HEK293 (cell line): ENCODE data around the gene PREB.

ENCODE experiments used
- CTCF ChIA-PET: fragments of 350-600 bp; formaldehyde crosslinking; extraction: SDS; loops from one replicate; lab custom pipeline; 2021; ENCODE audit warnings: antibody characterized with exemption; lab: Yijun Ruan, JAX
- POLR2A ChIA-PET: fragments of 300-600 bp; formaldehyde crosslinking; extraction: SDS; loops from one replicate; lab custom pipeline; 2020; ENCODE audit warnings: antibody characterized with exemption, inconsistent platforms; lab: Yijun Ruan, JAX
- H3K27ac ChIP-seq: fragments of 200-500 bp; sonication (Bioruptor generic); 2 replicates; pipeline ENCODE4 v1.5.1; 2014; ENCODE audit warnings: low read depth, low read length, control low read depth, inconsistent platforms; ENCODE audit errors: extremely low read depth
- H3K36me3 ChIP-seq, 2 experiments: fragments of 200-500 bp in 1 of 2; sonication (Bioruptor generic) in 1 of 2; 1 replicate in 1 of 2; 2 replicates in 1 of 2; pipeline ENCODE4 v1.5.1; 2014 to 2017; ENCODE audit warnings: inconsistent platforms in 2 of 2, low read length in 2 of 2; ENCODE audit not compliant: control insufficient read depth in 2 of 2, insufficient read depth in 1 of 2
- H3K4me1 ChIP-seq: fragments of 200-500 bp; sonication (Bioruptor generic); 2 replicates; pipeline ENCODE4 v1.5.1; 2014; ENCODE audit warnings: mild to moderate bottlenecking, low read length, inconsistent platforms; ENCODE audit not compliant: control insufficient read depth, insufficient read depth
- H3K4me3 ChIP-seq: 2 replicates; pipeline ENCODE4 v1.5.1; 2011; ENCODE audit warnings: low read depth, mild to moderate bottlenecking, control low read depth, low read length, moderate library complexity
- H3K9me3 ChIP-seq: fragments of 200-500 bp; sonication (Bioruptor generic); 2 replicates; pipeline ENCODE4 v1.5.1; 2014; ENCODE audit warnings: low read depth, low read length, inconsistent platforms; ENCODE audit not compliant: control insufficient read depth, insufficient read depth
- EGR2 ChIP-seq: fragments of 450-650 bp; formaldehyde crosslinking; IDR thresholded peaks from 2 replicates; pipeline ENCODE4 v1.5.1; 2016; ENCODE audit warnings: low read depth, missing biosample characterization, missing genetic modification characterization
- HOXA7 ChIP-seq: sonication (generic); formaldehyde crosslinking; IDR thresholded peaks from 2 replicates; pipeline ENCODE4 v1.8.1; 2022; ENCODE audit warnings: missing genetic modification reagents, borderline replicate concordance
- OSR2 ChIP-seq: fragments of 450-650 bp; formaldehyde crosslinking; IDR thresholded peaks from 2 replicates; pipeline ENCODE4 v1.5.1; 2016; ENCODE audit warnings: missing biosample characterization, missing genetic modification characterization
- RBAK ChIP-seq: fragments of 450-650 bp; formaldehyde crosslinking; IDR thresholded peaks from 2 replicates; pipeline ENCODE4 v1.5.1; 2016; ENCODE audit warnings: missing biosample characterization, missing genetic modification characterization
- TSHZ1 ChIP-seq: fragments of 450-650 bp; formaldehyde crosslinking; IDR thresholded peaks from 2 replicates; pipeline ENCODE4 v1.5.1; 2016; ENCODE audit warnings: missing biosample characterization, missing genetic modification characterization, borderline replicate concordance
- ZFHX2 ChIP-seq: fragments of 450-650 bp; formaldehyde crosslinking; conservative IDR thresholded peaks from 2 replicates; pipeline ENCODE4 v1.5.1; 2016; ENCODE audit warnings: missing biosample characterization, missing genetic modification characterization
- ZFP41 ChIP-seq: fragments of 450-650 bp; formaldehyde crosslinking; IDR thresholded peaks from 2 replicates; pipeline ENCODE4 v1.5.1; 2016; ENCODE audit warnings: missing biosample characterization, missing genetic modification characterization, borderline replicate concordance
- ZIC2 ChIP-seq: fragments of 450-650 bp; formaldehyde crosslinking; IDR thresholded peaks from 2 replicates; pipeline ENCODE4 v1.5.1; 2016; ENCODE audit warnings: missing biosample characterization, missing genetic modification characterization
- ZNF174 ChIP-seq: fragments of 450-650 bp; formaldehyde crosslinking; IDR thresholded peaks from 2 replicates; pipeline ENCODE4 v1.5.0; 2017; ENCODE audit warnings: missing biosample characterization, mild to moderate bottlenecking, missing genetic modification characterization
- ZNF248 ChIP-seq: fragments of 450-650 bp; formaldehyde crosslinking; IDR thresholded peaks from 2 replicates; pipeline ENCODE4 v1.5.1; 2017; ENCODE audit warnings: missing biosample characterization, missing genetic modification characterization
- ZNF394 ChIP-seq: fragments of 450-650 bp; formaldehyde crosslinking; IDR thresholded peaks from 2 replicates; pipeline ENCODE4 v1.5.1; 2016; ENCODE audit warnings: missing biosample characterization, missing genetic modification characterization, mild to moderate bottlenecking, moderate library complexity, borderline replicate concordance
- ZNF449 ChIP-seq: fragments of 450-650 bp; formaldehyde crosslinking; IDR thresholded peaks from 2 replicates; pipeline ENCODE4 v1.5.1; 2017; ENCODE audit warnings: missing biosample characterization, mild to moderate bottlenecking, missing genetic modification characterization, moderate library complexity
- ZNF624 ChIP-seq: fragments of 450-650 bp; formaldehyde crosslinking; IDR thresholded peaks from 2 replicates; pipeline ENCODE4 v1.5.1; 2017; ENCODE audit warnings: missing biosample characterization, missing genetic modification characterization
- ZNF654 ChIP-seq: fragments of 450-650 bp; formaldehyde crosslinking; IDR thresholded peaks from 2 replicates; pipeline ENCODE4 v1.5.1; 2016; ENCODE audit warnings: low read depth, missing biosample characterization, missing genetic modification characterization
- ZNF658 ChIP-seq: fragments of 450-650 bp; formaldehyde crosslinking; IDR thresholded peaks from 2 replicates; pipeline ENCODE4; 2016; ENCODE audit warnings: missing biosample characterization, missing genetic modification characterization
- ZNF660 ChIP-seq: fragments of 450-650 bp; IDR thresholded peaks from 2 replicates; pipeline ENCODE4 v1.5.1; 2018; ENCODE audit warnings: missing biosample characterization, mild to moderate bottlenecking, missing genetic modification characterization
- ZNF692 ChIP-seq: fragments of 450-650 bp; formaldehyde crosslinking; IDR thresholded peaks from 2 replicates; pipeline ENCODE4 v1.5.1; 2016; ENCODE audit warnings: missing biosample characterization, missing genetic modification characterization
- ZNF792 ChIP-seq: fragments of 450-650 bp; formaldehyde crosslinking; IDR thresholded peaks from 2 replicates; pipeline ENCODE4 v1.5.1; 2016; ENCODE audit warnings: missing biosample characterization, missing genetic modification characterization
- ZSCAN30 ChIP-seq: fragments of 450-650 bp; IDR thresholded peaks from 2 replicates; pipeline ENCODE4 v1.5.1; 2018; ENCODE audit warnings: missing biosample characterization, mild to moderate bottlenecking, missing genetic modification characterization, moderate library complexity
- TF ChIP-seq, protein P1 (sequence below): fragments of 450-650 bp; formaldehyde crosslinking; IDR thresholded peaks from 2 replicates; pipeline ENCODE4 v1.5.1; 2016; ENCODE audit warnings: missing biosample characterization, missing genetic modification characterization

Gene PREB

GRCh38 chr2:27159271-27159670, 24.8 kb upstream of the PREB start:
- H3K27ac ChIP-seq, result no peak overlapping the region
- H3K4me1 ChIP-seq, result no peaks in the 10 kb centered on the region
- POLR2A ChIA-PET, result interaction anchor here (0.5 kb wide), 1 partner anchor 121 kb away, joined by 3 read pairs; no protein-coding TSS in a partner anchor
- H3K9me3 ChIP-seq, result no peaks in the 10 kb centered on the region
- TF ChIP-seq ZNF394 (tag by site-specific recombination), result no peak
- peak; percentile 48 for TF ChIP-seq ZIC2 (tag by site-specific recombination)
- TF ChIP-seq ZFHX2 (tag by site-specific recombination), result peak; percentile 60
- TF ChIP-seq EGR2, result peak; percentile 65; the same call in 1 of the 2 replicates
- TF ChIP-seq, all 188 proteins: peak for 3
- Histone ChIP-seq H3K4me3 (no peak overlapping the region), H3K36me3 (no peaks in the 10 kb centered on the region)
- CTCF ChIA-PET, result interaction anchor here (0.5 to 3.5 kb wide), 4 partner anchors 11 to 144 kb away, joined by 3 to 16 read pairs (median 4); no protein-coding TSS in a partner anchor

- no peak overlapping the region for H3K4me3 ChIP-seq
- POLR2A ChIA-PET, result no interaction called here
- no peaks in the 10 kb centered on the region for H3K9me3 ChIP-seq
- H3K4me1 ChIP-seq, result no peaks in the 10 kb centered on the region
- H3K27ac ChIP-seq, result no peak overlapping the region
- CTCF ChIA-PET, result interaction anchor here (1.8 to 3.5 kb wide), 2 partner anchors 8 to 11 kb away, joined by 6 to 16 read pairs; no protein-coding TSS in a partner anchor
- no peak for TF ChIP-seq ZNF174 (tag by site-specific recombination)
- TF ChIP-seq TSHZ1 (tag by site-specific recombination), result no peak
- no peak for TF ChIP-seq ZNF792
- no peaks in the 10 kb centered on the region for H3K36me3 ChIP-seq
Measured at GRCh38 chr2:27158468-27158867, 24.0 kb upstream of the PREB start.

DNA sequence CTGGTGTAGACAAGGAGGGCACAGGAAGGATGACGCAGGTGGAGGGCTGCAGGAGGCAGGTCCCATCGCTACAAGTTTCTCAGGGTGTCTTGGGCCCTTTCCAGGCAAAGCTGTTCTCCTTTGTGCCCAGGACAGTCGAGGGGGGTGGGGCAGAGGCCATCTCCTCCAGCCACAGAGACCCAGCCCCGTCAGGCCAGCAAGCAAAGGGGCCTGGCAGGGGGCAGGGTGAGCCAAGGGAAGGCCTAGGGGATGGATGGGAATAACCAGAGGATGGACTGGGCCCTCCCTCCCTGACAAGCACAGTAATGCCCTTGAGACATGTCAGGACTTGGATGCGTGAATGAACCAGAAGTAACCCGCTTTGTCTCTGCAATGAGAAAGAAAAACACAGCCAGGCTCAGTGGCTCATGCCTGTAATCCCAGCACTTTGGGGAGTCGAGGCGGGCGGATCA, 20.7 kb upstream of the PREB start:
- ChIA-PET CTCF (interaction anchor here (0.8 to 4.5 kb wide), 2 partner anchors 15 to 37 kb away, joined by 3 to 22 read pairs; no protein-coding TSS in a partner anchor), POLR2A (no interaction called here)
- H3K27ac ChIP-seq, result no peak overlapping the region
- H3K9me3 ChIP-seq, result no peaks in the 10 kb centered on the region
- H3K4me3 ChIP-seq, result no peak overlapping the region
- no peaks in the 10 kb centered on the region for H3K4me1 ChIP-seq
- TF ChIP-seq ZNF449 (tag by site-specific recombination), result no peak
- no peak for TF ChIP-seq ZNF248
- no peak for TF ChIP-seq ZFP41 (tag by site-specific recombination)
- no peak for TF ChIP-seq OSR2 (tag by site-specific recombination)
- TF ChIP-seq ZNF174 (tag by site-specific recombination), result no peak
- TF ChIP-seq ZNF624, result no peak
- TF ChIP-seq, protein P1, sequence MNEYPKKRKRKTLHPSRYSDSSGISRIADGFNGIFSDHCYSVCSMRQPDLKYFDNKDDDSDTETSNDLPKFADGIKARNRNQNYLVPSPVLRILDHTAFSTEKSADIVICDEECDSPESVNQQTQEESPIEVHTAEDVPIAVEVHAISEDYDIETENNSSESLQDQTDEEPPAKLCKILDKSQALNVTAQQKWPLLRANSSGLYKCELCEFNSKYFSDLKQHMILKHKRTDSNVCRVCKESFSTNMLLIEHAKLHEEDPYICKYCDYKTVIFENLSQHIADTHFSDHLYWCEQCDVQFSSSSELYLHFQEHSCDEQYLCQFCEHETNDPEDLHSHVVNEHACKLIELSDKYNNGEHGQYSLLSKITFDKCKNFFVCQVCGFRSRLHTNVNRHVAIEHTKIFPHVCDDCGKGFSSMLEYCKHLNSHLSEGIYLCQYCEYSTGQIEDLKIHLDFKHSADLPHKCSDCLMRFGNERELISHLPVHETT (tag by site-specific recombination), result no peak
- no peak for TF ChIP-seq RBAK (tag by site-specific recombination)
- TF ChIP-seq ZNF658, result no peak
- no peak for TF ChIP-seq HOXA7 (CRISPR knock-in tag)
- no peak for TF ChIP-seq ZSCAN30 (tag by site-specific recombination)
- TF ChIP-seq ZNF660, result no peak
- no peak for TF ChIP-seq ZNF654 (tag by site-specific recombination)
- TF ChIP-seq ZNF692, result no peak
- no peaks in the 10 kb centered on the region for H3K36me3 ChIP-seq
